ENCODE data around the gene NDUFA13.
A peak's percentile ranks its signal among the peaks of the same experiment; 100 is the strongest.

NDUFA13 gene

GRCh38 chr19:19550972-19551852, 35.2 kb downstream of the NDUFA13 start:
- H3K27ac ChIP-seq (ENCODE audit: low read depth, low read length, poor library complexity, severe bottlenecking), result no peak overlapping the region

DNA sequence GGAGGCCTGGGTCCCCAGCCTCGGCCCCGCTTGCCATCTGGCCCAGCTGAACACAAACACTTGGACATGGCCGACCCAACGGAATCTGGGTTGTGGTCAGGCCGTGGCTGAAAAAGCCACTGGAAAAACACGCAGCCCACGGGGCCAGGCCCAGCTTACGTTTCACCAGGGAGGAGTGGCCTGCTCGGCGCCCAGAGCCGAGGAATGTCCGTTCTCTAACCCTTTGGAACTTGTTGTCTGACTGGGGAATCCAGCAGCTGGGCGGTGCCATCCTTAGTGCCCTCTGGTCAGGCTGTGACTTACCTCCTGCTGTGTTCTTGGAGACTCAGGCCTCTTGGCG, 35.8 kb downstream of the NDUFA13 start:
- no peaks in the 10 kb centered on the region for H3K4me1 ChIP-seq (ENCODE audit: insufficient read depth, low read length, severe bottlenecking)
- no peaks in the 10 kb centered on the region for H3K9me2 ChIP-seq (ENCODE audit: low read depth, low read length)
- H3K9ac ChIP-seq (ENCODE audit: low read length), result no peak overlapping the region
- H4K20me1 ChIP-seq (ENCODE audit: insufficient read depth, low read length), result no peaks in the 10 kb centered on the region
- H3K9me3 ChIP-seq (ENCODE audit: low read length), result no peaks in the 10 kb centered on the region
- no peak overlapping the region for H3K27ac ChIP-seq (ENCODE audit: low read depth, low read length, poor library complexity, severe bottlenecking)
- no peak overlapping the region for H2AFZ ChIP-seq (ENCODE audit: low read length)
- no peaks in the 10 kb centered on the region for H3K79me2 ChIP-seq (ENCODE audit: insufficient read depth, low read length)
- TF ChIP-seq EZH2 (IDR thresholded peaks at IDR 0.05; ENCODE audit: borderline replicate concordance, low read length), result no peak
- no peak for TF ChIP-seq CTCF (IDR thresholded peaks at IDR 0.05; ENCODE audit: low read length)
- H3K4me2 ChIP-seq (ENCODE audit: low read length), result no peak overlapping the region
- H3K27me3 ChIP-seq (ENCODE audit: insufficient read depth, low read length), result 0 out of 2 replicates have a peak, but pooled peaks cover 4% of the 10 kb centered on the region
- no peaks in the 10 kb centered on the region for H3K36me3 ChIP-seq (ENCODE audit: insufficient read depth, low read length)
- H3K4me3 ChIP-seq (ENCODE audit: low read depth, low read length, poor library complexity, severe bottlenecking), result no peak overlapping the region
- no peaks in the 10 kb centered on the region for H3F3A ChIP-seq (ENCODE audit: insufficient read depth, low read length)

More at GRCh38 chr19:19550972-19551852, 35.2 kb downstream of the NDUFA13 start:
- Histone ChIP-seq H3K9ac (ENCODE audit: low read length) (no peak overlapping the region), H3K79me2 (ENCODE audit: insufficient read depth, low read length) (no peaks in the 10 kb centered on the region), H4K20me1 (ENCODE audit: insufficient read depth, low read length) (no peaks in the 10 kb centered on the region), H2AFZ (ENCODE audit: low read length) (no peak overlapping the region), H3K4me1 (ENCODE audit: insufficient read depth, low read length, severe bottlenecking) (no peaks in the 10 kb centered on the region), H3K9me3 (ENCODE audit: low read length) (no peaks in the 10 kb centered on the region), H3F3A (ENCODE audit: insufficient read depth, low read length) (no peaks in the 10 kb centered on the region), H3K36me3 (ENCODE audit: insufficient read depth, low read length) (no peaks in the 10 kb centered on the region), H3K27me3 (ENCODE audit: insufficient read depth, low read length) (0 out of 2 replicates have a peak, but pooled peaks cover 4% of the 10 kb centered on the region), H3K9me2 (ENCODE audit: low read depth, low read length) (no peaks in the 10 kb centered on the region), H3K4me3 (ENCODE audit: low read depth, low read length, poor library complexity, severe bottlenecking) (no peak overlapping the region), H3K4me2 (ENCODE audit: low read length) (no peak overlapping the region)
- TF ChIP-seq CTCF (IDR thresholded peaks at IDR 0.05; ENCODE audit: low read length) (no peak), EZH2 (IDR thresholded peaks at IDR 0.05; ENCODE audit: borderline replicate concordance, low read length) (no peak)

DNA sequence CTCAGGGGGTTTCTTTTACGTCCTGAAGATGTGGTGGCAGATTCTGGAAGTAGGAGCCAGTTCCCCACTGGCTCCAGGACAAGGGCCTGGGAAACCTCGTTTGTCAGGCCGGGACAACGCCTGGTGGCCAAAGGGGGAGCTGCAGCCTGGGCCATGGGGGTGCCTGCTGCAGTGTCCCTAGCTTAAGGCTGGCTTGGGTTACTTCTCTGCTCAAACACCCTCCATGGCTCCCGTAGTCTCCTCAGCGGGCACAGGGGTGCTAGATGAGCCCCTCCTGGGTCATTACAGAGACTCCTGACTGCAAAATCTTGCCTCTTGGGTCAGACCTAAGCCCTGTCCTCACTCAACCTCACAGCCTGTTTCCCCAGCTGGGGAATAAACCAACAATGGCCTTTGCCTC, 36.8 kb downstream of the NDUFA13 start:
- no peaks in the 10 kb centered on the region for H3K9me3 ChIP-seq (ENCODE audit: low read length)
- H3K9ac ChIP-seq (ENCODE audit: low read length), result no peak overlapping the region
- H3K9me2 ChIP-seq (ENCODE audit: low read depth, low read length), result no peaks in the 10 kb centered on the region
- H4K20me1 ChIP-seq (ENCODE audit: insufficient read depth, low read length), result no peaks in the 10 kb centered on the region
- 0 out of 2 replicates have a peak, but pooled peaks cover 4% of the 10 kb centered on the region for H3K27me3 ChIP-seq (ENCODE audit: insufficient read depth, low read length)
- H2AFZ ChIP-seq (ENCODE audit: low read length), result no peak overlapping the region
- H3F3A ChIP-seq (ENCODE audit: insufficient read depth, low read length), result no peaks in the 10 kb centered on the region
- no peaks in the 10 kb centered on the region for H3K36me3 ChIP-seq (ENCODE audit: insufficient read depth, low read length)
- no peak overlapping the region for H3K4me3 ChIP-seq (ENCODE audit: low read depth, low read length, poor library complexity, severe bottlenecking)
- no peaks in the 10 kb centered on the region for H3K4me1 ChIP-seq (ENCODE audit: insufficient read depth, low read length, severe bottlenecking)
- H3K27ac ChIP-seq (ENCODE audit: low read depth, low read length, poor library complexity, severe bottlenecking), result no peak overlapping the region
- H3K4me2 ChIP-seq (ENCODE audit: low read length), result no peak overlapping the region
- no peak for TF ChIP-seq EZH2 (IDR thresholded peaks at IDR 0.05; ENCODE audit: borderline replicate concordance, low read length)
- peak; percentile 40; the same call in 1 of the 2 replicates for TF ChIP-seq CTCF (IDR thresholded peaks at IDR 0.05; ENCODE audit: low read length)
- no peaks in the 10 kb centered on the region for H3K79me2 ChIP-seq (ENCODE audit: insufficient read depth, low read length)
